CD4-positive, alpha-beta T cell treated with Interleukin-6 at 100 ng/mL for 8 hours (primary cell): ENCODE results near the gene ZAP70.

ENCODE experiments used
- DNase-seq: peaks from one replicate; pipeline ENCODE4 v3.0.0-alpha.2; 2020; ENCODE audit warnings: mixed read lengths, low spot score

Gene ZAP70

DNA sequence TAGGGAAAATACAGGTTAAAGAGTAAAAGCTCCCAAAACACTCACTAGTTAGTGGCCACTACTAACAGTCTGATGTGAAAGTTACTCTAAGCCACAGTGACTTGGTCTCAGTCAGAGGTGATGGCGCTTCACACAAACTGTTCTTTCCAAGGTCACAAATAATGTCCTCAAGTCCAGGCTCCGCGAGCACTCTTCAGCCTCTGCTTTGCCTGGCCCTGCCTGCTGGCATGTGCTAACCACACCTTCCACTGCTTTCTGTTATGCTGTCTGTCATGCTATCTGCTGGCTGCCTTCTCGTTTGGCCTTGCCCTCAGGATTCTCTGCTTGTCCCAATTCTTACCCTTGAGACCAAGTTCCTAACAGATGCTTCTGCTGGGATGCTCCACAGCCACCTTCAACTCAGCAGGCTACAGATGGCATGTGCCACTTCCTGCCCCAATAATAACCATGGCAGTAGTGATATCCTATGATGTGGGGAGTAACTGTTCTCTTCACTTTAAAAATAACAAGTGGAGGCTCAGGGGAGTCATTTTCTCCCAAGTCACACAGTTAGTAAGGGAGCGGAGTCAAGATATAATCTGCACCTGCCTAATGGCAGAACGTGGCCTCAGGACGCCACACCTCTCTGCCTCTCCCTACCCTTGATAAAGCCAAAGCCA lies 75.7 kb downstream of the ZAP70 start:
- no peak for DNase-seq
